ENCODE measurements around the gene FOXD4L6.
"Not testable (repeated sequence)": the region's sequence is repeated elsewhere in the genome, so short reads cannot be mapped to it uniquely, and the experiment has no call there.

DNA sequence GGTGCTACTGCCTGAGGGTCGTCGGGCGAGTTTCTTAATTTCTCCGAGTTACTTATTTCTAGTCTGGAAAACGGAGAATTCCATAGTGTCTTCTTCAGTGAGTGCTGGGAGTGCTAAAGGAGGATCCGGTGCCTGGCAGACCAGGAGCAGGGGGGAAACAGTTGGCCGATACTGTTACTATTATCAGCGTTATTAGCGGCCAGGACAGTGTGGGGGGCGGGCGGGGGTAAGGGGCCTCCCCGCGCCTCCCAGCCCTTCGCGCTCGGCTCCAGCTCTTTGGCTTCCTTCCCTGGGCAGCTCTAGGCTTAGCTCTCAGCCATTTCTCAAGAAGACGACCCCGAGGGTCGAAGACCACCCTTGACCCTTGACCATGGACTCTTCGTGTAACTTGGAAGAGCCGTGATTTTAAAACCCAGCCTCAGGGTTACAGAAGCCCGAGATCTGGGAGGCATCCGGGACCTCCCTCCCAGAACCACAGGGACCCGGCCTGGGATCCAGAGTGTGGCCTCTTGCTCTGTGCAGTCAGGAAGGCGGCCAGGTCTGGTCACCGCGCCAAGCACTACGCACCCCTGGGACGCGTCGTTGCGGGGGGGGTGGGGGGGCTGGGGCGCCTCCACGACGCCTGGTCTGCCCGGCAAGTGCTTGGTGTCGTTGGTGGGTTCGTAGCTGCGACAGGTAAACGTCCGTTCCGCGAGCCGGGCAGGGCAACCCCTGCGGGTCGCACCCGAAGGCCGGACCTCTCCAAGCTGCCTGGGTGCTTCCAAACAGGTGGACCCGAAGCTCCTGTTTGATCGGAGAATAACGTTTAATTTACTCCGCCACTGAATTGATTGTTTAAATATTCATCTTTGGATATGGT is 4.0 kb downstream of the FOXD4L6 start:
- TF ChIP-seq POLR2AphosphoS5 (IDR thresholded peaks at IDR 0.05; ENCODE audit: insufficient read depth in 1 of 2, low read depth in 1 of 2); POLR2A (IDR thresholded peaks at IDR 0.05): not testable (repeated sequence)
- TF ChIP-seq, protein P1, sequence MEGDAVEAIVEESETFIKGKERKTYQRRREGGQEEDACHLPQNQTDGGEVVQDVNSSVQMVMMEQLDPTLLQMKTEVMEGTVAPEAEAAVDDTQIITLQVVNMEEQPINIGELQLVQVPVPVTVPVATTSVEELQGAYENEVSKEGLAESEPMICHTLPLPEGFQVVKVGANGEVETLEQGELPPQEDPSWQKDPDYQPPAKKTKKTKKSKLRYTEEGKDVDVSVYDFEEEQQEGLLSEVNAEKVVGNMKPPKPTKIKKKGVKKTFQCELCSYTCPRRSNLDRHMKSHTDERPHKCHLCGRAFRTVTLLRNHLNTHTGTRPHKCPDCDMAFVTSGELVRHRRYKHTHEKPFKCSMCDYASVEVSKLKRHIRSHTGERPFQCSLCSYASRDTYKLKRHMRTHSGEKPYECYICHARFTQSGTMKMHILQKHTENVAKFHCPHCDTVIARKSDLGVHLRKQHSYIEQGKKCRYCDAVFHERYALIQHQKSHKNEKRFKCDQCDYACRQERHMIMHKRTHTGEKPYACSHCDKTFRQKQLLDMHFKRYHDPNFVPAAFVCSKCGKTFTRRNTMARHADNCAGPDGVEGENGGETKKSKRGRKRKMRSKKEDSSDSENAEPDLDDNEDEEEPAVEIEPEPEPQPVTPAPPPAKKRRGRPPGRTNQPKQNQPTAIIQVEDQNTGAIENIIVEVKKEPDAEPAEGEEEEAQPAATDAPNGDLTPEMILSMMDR (IDR thresholded peaks at IDR 0.05), result not testable (repeated sequence)
